ENCODE measurements around the gene PCDHGA12.

The PCDHGA12 gene

DNA sequence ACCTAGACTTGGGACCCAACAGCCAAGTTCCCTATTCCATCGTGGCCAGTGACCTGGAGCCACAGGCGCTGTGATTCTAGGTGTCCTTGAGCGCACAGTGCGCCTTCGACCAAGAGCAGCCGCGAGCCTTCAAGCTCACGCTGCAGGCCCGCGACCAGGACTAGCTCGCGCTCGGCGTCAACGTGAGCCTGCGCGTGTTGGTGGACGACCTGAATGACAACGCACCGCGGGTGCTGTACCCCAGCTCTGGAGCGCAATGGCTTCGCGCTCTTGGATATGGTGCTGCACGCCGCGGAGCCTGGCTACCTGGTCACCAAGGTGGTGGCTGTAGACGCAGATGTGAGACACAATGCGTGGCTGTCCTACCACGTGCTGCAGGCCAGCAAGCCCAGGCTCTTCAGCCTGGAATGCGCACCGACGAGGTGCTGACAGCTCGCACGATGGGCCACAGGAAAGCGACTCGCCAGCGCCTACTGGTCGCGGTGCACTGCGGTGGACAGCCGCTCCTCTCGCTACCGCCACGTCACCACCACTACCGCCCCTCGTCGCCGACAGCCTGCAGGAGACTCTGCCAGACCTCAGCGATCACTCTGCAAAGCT lies 11.4 kb downstream of the PCDHGA12 start:
- DNase-seq, result no peak

- no peak for DNase-seq
Measured at GRCh38 chr5:141465351-141465750, 35.0 kb downstream of the PCDHGA12 start.

DNA sequence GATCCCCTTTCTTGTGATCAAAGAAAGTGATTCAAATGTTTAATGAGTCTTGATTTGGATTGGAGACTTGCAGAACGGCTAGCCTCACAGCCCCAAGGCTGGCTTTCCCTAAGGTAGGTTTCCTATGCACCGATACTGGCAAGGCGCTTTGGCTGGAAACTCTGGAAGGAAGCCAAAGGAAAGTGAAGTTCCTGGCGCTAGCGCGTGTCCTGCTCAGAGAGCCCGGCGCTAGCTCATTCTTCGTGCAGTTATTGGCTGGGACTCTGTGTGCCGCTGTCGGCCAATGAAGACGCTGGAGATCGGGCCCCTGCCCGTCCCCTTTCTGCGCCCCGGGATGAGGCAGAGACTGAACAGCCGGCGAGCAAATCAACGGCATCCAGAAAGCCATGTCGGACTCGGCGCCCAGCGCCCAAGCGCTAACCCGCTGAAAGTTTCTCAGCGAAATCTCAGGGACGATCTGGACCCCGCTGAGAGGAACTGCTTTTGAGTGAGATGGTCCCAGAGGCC lies 45.4 kb downstream of the PCDHGA12 start, which contains the start of gene PCDHGC3:
PCDHGC3 (plus strand) TSS at position 342 of the 507 bp plus-strand sequence; CDS start at position 493, 151 bp downstream.
- DNase-seq, result no peak

DNA sequence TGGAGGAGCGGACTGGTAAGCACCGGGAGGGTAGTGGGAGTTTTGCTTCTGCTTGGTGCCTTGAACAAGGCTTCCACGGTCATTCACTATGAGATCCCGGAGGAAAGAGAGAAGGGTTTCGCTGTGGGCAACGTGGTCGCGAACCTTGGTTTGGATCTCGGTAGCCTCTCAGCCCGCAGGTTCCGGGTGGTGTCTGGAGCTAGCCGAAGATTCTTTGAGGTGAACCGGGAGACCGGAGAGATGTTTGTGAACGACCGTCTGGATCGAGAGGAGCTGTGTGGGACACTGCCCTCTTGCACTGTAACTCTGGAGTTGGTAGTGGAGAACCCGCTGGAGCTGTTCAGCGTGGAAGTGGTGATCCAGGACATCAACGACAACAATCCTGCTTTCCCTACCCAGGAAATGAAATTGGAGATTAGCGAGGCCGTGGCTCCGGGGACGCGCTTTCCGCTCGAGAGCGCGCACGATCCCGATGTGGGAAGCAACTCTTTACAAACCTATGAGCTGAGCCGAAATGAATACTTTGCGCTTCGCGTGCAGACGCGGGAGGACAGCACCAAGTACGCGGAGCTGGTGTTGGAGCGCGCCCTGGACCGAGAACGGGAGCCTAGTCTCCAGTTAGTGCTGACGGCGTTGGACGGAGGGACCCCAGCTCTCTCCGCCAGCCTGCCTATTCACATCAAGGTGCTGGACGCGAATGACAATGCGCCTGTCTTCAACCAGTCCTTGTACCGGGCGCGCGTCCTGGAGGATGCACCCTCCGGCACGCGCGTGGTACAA lies 46.0 kb downstream of the PCDHGA12 start:
- DNase-seq, result no peak

DNA sequence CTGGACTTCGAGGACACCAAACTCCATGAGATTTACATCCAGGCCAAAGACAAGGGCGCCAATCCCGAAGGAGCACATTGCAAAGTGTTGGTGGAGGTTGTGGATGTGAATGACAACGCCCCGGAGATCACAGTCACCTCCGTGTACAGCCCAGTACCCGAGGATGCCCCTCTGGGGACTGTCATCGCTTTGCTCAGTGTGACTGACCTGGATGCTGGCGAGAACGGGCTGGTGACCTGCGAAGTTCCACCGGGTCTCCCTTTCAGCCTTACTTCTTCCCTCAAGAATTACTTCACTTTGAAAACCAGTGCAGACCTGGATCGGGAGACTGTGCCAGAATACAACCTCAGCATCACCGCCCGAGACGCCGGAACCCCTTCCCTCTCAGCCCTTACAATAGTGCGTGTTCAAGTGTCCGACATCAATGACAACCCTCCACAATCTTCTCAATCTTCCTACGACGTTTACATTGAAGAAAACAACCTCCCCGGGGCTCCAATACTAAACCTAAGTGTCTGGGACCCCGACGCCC lies 46.8 kb downstream of the PCDHGA12 start:
- no peak for DNase-seq

DNA sequence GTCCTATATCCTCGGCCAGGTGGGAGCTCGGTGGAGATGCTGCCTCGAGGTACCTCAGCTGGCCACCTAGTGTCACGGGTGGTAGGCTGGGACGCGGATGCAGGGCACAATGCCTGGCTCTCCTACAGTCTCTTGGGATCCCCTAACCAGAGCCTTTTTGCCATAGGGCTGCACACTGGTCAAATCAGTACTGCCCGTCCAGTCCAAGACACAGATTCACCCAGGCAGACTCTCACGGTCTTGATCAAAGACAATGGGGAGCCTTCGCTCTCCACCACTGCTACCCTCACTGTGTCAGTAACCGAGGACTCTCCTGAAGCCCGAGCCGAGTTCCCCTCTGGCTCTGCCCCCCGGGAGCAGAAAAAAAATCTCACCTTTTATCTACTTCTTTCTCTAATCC lies 47.5 kb downstream of the PCDHGA12 start:
- no peak for DNase-seq

- no peak for DNase-seq
Measured at GRCh38 chr5:141478321-141478945, 48.1 kb downstream of the PCDHGA12 start.

DNA sequence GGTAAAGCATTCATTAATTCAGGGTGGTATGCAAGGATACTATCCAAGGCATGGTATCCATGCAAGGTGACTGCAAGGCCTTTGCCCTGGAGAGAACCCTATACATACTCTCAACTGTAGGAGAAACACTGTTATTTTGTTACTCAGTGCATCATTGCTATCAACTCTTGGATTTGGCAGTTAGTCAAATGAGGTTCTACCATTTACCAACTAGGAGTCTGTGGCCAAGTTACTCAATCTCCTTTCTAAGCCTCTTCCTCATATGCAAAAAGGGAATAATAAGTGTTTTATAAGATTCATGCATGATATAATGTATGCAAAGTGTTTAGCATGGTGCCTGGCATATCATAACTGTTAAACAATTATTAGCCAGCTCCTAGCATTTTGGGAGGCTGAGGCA lies 49.5 kb downstream of the PCDHGA12 start:
- DNase-seq, result no peak
